Limb (tissue), 2 donors: ENCODE measurements around the gene DCHS2.

ENCODE experiments used
- DNase-seq, 2 donors: peaks; one replicate each; pipeline ENCODE4 v3.0.0-alpha.2; 2016; ENCODE audit errors: extremely low spot score in 2 of 2

Gene DCHS2

DNA sequence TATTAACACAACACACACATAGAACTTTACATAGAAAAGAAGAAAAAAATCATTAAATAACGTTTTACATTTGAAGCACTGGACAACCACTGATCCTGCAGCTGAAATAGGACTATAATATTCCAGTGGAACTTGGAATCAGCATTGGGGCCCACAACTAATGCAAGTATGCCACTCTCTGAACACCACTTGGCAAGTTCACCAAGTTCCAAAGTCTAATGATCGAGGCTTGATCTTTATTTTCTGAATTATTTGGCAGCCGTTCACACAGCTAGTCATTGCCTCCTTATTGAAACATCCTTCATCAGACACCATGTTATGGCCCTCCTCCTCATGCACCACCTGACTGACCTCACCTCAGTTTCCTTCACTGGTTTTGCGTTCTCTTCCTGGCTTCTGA lies 107.6 kb downstream of the DCHS2 start:
- DNase-seq: no peak

DNA sequence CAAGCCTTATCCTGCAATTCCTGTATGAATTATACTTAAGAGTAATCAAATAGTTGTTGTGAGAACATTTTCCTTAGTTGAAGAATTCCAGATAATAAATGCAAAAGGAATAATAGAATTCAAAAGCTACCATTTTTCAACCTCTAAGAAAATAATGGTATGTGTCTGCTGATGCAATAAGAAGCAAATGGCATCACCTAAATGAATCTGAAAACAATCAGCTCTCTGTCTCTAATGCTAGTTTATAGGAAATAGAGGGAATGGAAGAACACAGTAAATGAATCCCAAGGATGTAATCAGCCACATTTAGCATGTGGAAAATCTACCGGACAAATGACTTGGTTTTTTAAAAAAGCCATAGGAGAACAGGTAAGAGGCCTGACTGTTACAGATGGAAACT lies 115.1 kb downstream of the DCHS2 start:
- no peak for DNase-seq

DNA sequence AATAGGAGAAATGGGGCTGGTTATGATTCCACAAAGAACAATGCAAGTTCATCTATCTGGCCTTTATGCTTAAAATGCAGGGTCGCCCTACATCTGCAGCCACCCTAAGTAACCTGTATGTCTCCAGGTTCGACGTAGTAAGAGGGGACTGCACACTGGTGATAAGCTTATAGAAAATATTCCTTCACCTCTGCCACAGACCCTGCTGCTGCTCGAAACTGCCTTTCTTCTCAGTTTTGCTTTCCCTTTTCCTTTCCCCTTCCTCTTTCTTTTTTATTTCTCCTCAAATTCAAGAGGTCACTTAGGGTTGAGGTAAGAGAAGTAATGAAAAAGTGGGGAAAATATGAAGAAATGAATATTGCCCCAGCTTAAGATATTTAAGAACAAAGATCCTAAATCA lies 123.5 kb downstream of the DCHS2 start:
- DNase-seq: no peak

DNA sequence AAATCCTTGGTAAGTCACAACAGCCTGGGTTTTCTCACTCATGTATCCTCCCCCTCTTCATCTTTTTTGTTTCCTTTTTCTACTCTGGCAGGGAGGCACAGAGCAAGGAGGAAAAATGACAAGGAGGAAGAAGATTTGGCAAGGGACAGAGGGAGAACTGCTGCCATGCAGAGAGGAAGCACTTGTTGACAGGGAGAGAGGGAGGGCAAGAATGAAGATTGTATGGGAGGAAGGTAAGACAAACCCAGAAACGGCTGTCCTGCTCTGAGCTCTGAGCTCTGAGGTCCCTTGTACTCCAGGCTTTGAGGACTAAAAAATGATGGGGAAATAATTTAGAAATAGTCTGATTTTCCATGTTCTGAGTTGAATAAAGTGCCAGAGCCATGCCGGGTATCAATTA lies 123.9 kb downstream of the DCHS2 start:
- DNase-seq: no peak

DNA sequence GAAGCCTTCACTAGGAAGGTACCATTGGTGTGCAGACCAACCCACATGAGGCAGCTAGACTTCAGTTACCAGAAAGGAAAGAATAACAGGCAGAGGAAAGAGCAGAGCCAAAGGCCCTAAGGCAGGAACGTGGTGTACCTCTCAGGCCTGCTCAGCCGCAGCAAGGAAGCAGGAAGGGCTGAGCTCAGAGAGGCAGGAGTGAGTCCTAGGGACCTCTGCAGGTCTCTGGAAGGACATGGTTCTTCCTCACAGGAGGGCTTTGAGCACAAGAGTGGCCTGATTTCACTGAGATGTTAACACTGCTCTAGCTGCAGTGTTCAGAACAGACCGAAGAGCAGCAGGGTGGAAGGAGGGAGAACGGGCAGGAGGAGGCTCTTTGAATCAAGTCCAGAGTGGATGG lies 124.6 kb downstream of the DCHS2 start:
- no peak for DNase-seq

DNA sequence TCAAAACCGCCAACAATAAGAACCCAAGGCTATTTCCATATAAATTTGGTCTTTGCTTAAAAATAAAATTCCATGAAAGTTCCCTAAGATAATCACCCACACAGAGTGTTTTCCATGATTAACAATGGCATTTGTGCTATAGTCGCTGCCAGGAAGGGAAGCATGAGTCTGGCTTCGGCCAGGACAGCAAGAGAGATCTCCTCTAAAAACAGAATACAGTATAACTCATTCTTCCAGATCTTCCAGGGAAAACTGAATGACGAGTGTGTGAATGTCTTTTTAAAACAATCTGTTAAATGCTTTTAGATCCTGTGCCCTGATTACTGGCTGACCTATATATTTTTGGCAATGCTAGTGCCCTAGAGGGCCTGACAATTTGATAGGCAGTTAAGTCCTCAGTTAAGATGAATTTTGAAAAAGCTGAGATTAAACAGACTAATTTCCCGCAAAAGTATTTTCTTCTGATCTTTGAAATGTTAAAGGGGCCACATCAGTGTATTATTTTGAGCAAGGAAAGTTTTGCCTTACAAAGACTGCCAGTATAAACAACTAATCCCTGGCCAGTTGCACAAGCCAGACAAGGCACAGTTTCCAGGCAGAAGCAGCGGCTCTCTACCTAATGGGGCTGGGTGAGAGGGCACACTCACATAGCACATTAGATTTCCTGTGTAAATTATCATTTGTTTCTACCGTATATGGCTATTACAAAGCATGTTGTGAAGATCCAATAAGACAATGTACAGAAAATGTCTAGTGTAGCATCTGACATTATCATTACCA lies 127.3 kb downstream of the DCHS2 start:
- DNase-seq: peak in 1 of 2 donors; percentile 13

DNA sequence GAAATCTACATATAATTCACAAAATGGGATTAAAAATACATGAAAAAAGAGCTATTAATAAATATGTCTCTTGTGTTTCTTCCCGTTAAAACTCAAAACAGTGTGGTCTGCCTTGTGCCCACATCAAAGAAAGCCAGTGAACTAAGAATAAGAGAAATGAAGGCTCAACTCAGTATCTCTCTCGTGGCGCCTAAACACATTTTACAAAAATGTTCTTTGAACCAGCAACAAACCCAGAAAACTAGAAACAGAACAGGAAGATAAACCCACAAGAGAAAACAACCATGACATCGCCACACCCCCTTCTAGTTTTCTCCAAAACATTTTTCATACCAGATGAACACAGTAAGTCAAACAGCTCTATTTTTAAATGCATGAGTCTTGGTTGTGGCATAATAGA lies 130.1 kb downstream of the DCHS2 start:
- DNase-seq: no peak

DNA sequence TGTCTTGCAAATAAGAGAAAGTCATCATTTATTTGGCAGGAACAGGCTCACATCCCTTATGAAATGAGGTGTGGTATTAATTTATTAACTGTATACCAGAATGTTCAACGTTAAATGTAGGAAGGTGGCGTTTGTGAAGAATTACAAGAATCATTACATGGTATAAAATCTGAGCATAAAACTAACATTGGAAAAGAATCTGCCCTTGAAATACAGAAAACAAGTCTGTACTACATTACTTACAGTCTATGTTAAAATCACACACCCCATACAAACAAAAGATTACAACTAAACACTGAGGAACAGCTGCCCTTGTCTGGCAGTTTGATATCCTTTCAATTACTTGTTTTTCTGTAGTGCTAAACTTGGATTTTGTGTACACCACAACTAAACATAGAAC lies 131.1 kb downstream of the DCHS2 start:
- no peak for DNase-seq

DNA sequence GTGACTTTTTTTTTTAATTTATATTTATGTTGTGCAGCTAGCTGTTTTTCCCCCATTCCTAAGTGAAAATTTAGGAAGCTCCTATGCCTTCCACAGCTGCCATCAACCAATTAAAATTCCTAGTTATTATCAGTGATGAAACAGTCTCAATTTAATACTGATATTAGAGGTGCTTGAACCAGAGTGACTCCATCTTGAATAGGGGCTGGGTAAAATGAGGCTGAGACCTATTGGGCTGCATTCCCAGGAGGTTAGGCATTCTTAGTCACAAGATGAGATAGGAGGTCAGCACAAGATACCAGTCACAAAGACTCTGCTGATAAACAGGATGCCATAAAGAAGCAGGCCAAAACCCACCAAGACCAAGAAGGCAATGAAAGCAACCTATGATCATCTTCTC lies 136.7 kb downstream of the DCHS2 start:
- DNase-seq: no peak

DNA sequence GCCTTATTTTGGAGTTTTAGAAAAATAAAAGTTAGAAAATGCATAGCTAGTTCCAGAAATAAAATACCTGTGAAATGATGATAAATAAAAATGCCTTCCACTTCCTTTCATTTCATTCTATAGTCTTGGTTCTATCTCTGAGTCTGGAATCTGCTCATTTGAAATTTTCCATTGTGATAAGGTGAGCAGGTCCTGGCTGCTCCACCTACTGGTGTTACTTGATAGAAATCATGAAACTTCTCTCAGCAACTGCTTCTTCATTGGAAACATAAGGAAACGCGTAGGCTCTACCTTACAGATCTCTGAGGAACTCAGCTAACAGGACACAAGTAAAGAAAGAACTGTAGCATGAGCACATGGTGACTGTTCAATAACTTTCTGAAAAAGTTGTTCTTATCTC lies 141.8 kb downstream of the DCHS2 start:
- no peak for DNase-seq

DNA sequence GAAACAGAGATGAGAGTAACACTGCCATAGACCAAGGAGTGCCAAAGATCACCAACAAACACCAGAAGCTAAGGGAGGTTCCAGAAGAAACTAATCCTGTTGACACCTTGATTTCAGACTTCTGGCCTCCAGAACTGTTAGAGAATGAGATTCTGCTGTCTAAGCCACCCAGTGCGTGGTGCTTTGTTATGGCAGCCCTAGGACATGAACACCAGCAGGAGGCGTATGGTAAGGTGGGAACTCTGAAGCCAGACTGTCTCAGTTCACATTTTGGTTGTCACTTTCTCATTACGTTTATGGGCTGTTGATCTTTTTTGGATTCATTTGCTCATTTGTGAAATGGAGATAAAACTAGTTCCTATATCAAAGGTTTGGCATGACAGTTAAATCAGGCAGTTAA lies 142.9 kb downstream of the DCHS2 start:
- no peak for DNase-seq

DNA sequence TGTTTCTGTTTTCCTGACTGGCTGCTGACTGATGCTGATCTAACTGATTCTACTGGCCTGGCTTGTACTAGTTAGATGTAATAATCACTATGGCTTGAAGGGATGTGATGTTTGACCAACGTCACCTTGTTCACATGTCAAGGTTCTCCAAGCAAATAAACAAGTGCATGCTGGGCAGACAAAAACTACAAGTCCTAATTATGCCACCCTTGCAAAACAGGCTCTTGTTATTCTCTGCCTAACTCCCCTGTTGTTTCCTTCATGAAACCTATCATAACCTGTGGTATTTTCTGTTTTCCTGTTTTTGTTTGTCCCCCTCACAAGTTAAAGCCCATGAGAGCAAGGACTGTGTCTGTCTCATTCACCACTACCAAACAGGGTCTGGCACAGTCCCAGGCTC lies 146.2 kb downstream of the DCHS2 start:
- no peak for DNase-seq

DNA sequence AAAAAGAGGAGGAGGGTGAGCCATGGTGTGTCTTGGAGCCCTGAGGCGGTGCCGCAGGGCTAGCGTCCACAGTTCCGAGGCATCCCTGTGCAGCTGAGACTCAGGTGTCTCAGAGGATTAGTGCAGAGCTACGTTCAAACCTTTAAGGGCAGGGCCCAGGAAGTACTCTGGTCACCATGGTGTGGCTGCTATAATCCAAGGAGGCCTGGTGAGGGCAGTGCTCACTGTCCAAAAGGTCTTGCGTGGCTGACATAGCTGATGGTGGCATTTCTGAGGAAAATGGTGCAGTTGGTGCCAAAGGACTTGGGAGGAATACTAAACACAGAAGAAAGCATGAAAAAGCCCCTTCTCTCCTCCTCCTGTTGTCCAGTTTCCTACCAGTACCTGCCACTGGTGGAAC lies 146.9 kb downstream of the DCHS2 start:
- no peak for DNase-seq

DNA sequence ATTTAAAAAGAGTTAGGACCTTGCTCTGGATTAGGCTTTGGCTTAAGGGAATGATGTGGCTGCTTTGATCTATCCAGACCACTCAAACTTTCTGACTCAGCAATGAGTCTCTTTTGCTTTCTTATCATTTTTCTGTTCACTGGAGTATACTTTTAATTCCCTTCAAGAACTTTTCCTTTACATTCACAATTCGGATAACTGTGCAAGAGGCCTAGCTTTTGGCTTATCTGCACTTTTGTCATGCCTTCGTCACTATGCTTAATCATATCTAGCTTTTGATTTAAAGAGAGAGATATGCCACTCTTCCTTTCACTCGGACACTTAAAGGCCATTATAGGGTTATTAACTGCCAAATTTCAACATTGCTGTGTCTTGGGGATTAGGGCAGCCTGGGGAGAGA lies 147.9 kb downstream of the DCHS2 start:
- no peak for DNase-seq

DNA sequence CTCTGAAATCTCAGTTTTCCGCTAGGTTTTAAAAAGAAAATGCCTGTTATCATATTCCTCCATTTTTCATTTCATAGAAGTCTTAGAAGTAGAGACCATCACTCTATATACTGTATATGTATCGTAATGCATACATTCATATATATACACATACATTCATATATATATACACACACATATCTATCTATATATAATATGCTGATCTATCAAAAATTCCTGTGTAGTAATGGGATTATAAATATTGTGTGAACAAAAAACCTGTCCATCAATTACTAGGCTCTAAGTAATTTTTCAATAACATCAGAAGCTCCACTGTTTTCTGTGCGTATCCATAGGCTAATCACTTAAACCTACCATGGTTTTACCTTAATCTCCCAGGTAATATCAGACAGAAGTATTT lies 150.2 kb downstream of the DCHS2 start:
- no peak for DNase-seq

DNA sequence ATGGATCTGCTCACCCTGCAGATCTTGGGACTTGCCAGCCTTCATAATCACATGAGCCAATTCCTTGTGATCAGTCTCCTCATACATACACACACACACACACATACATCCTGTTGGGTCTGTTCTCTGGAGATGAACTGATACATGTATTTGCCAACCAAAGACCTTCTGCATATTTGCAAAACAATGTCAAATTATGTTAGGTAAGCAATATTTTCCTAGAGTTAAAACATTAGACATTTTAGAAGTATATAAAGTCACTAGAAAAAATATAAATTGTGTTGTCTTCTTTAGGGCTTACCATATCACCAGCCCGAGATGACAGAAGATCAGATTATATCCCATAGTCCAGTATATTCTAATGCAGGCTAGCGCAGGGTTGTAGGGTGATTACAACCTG lies 156.0 kb downstream of the DCHS2 start:
- DNase-seq: no peak

DNA sequence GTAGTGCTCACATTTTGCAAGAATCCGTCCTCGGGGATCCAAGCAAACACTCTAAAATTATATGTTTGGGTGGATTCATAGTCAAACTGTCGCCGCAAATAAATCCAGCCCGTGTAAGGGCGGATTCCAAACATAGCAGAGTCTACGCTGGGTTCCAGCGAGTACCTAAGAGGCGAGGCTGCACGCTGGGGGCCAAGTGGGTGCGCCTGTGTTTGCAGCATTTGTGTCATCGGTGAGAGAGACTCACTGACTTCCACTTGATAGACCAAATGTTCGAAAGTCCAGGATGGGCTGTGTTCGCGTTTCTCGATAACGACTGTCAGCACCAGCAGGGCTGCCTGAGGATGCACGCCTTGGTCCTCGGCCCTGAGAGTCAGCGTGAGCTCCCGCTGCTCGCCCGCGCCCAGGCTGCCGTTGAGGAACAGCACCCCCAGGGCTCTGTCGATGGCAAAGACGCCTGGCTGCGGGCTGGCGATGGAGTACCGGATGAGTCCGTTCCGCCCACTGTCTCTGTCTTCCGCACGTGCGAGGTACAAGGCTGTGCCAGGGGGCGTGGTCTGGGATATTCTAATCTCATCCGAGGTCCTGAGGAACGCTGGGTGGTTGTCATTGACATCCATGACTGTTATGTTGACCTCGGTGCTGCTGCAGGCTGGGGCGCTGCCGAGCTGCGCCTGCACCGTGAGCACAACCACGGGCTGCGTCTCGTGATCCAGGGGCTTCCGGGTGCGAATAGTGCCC lies 158.7 kb downstream of the DCHS2 start:
- DNase-seq: peak; percentile 13 to 67

DNA sequence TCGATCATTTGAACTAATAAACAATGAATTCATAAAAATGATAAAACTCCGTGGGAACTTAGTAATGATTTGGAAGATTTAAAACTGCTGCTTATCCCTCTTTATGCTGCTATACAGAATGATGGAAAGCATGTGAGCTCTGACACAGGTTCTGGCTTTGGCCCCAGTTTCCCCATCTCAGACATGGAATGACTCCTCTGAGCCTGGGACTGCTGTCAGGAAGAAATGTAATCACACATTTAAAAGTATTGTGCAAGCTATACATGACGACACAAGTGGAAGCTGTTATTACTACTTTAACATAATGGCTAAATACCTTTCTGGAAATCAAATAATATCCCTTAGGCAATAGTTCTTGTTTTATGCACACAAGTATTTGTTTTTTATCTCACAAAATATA lies 161.7 kb downstream of the DCHS2 start:
- DNase-seq: peak in 1 of 2 donors; percentile 60

DNA sequence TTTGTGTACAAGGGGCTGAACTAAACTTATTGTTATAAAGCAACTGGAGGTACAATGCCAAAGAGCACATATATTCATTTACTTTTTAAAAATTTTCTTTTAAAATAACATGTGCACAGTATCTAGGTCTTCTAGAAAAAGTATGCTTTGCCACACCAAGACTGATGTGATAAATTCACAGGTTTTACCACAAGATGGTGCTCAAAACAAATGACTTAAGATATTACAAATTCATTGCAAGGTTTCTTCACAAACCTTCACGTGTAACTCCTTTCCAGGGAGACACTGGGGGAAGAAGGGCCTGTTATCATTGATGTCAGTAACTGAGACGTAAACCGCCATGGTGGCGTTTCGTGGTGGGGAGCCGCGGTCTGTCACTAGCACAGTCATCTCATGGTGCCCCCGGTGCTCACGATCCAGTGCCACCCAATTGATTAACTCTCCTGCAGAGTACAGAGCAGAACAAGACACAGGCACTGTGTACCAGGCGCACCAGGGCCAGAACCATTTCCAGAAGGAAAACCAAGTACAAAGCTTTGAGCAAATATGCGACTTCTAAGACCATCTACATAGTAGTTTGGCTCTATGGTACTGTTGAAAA lies 162.2 kb downstream of the DCHS2 start:
- peak; percentile 42 to 77 for DNase-seq

DNA sequence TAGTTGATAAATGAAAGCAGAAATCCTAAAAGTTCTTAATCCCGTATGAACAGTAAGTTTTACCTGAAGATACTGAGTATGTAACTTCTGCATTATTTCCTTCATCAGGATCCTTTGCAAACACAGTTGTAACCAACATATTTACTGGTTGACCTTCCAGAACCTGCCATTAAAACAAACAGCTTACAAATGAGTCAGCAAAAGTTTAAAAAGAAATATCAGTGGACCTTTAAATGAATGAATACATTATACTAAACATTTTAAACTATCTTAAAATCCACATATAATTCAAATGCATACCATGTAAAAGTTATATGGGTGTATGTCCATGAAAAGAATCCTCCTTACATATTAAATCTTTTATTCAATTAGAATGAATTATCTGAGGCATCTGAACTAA lies 163.6 kb downstream of the DCHS2 start:
- no peak for DNase-seq

DNA sequence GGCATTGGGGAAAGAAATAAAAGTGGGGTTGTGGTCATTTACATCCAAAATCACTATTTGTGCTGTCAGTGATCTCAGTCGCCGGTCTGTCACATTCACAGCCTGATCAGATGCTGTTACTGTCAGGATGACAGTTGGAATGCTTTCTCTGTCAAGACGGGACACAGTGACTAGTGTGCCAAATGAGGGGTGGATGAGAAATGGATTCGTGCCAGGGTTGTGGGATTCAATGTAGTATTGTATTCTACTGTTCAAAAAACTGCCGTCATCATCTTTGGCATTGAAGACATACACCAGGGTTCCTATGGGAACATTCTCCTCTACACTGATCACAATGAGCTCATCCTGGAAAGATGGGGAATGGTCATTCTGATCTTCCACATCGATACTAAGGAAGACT lies 171.1 kb downstream of the DCHS2 start:
- no peak for DNase-seq

DNA sequence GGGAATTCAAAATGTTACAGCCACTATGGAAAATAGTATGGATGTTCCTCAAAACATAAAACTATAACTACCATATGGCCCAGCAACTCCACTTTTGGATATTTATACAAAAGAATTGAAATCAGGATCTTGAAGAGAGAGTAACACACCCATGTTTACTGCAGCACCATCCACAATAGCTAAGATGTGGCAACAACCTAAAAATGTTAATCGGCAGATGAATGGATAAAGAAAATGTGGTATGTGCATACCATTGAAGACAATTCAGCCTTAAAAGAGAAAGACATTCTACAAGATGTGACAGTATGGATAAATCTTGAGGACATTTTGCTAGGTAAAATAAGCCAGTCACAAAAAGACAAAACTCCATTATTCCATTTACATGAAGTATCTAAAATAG lies 171.9 kb downstream of the DCHS2 start:
- no peak for DNase-seq
